ENCODE results near the gene HOMEZ.

DNA sequence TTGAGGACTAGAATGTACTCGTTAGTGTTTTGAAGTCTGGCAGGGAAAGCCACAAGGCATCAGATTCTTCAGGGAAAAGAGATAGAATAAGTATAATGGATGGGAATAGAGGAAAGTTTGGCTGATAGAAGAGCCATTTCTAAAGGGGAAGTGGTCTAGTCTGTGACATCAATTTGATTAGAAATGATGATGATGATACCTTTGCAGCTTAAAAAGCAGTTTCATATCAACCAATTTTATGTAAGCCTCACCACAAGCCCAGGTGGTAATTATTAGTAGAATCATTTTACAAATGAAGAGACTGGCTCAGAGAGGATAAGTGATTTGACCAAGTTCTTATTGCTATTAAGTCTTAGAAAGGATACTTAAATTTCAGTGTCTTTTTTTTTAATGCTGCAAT, 45.3 kb downstream of the HOMEZ start:
- TF ChIP-seq, protein P1, sequence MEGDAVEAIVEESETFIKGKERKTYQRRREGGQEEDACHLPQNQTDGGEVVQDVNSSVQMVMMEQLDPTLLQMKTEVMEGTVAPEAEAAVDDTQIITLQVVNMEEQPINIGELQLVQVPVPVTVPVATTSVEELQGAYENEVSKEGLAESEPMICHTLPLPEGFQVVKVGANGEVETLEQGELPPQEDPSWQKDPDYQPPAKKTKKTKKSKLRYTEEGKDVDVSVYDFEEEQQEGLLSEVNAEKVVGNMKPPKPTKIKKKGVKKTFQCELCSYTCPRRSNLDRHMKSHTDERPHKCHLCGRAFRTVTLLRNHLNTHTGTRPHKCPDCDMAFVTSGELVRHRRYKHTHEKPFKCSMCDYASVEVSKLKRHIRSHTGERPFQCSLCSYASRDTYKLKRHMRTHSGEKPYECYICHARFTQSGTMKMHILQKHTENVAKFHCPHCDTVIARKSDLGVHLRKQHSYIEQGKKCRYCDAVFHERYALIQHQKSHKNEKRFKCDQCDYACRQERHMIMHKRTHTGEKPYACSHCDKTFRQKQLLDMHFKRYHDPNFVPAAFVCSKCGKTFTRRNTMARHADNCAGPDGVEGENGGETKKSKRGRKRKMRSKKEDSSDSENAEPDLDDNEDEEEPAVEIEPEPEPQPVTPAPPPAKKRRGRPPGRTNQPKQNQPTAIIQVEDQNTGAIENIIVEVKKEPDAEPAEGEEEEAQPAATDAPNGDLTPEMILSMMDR (conservative IDR thresholded peaks at IDR 0.05; ENCODE audit: low read depth in 2 of 2), result no peak
- TF ChIP-seq CREB1 (CRISPR knock-in tag; IDR thresholded peaks at IDR 0.05; ENCODE audit: low read depth) (no peak), POLR2AphosphoS5 (IDR thresholded peaks at IDR 0.05; ENCODE audit: low read depth) (no peak), EZH2 (IDR thresholded peaks at IDR 0.05; ENCODE audit: low read depth, unreplicated experiment) (no peak), JUNB (IDR thresholded peaks at IDR 0.05; ENCODE audit: unreplicated experiment) (no peak), EZH2phosphoT487 (IDR thresholded peaks at IDR 0.05; ENCODE audit: unreplicated experiment) (no peak), NANOG (IDR thresholded peaks at IDR 0.05; ENCODE audit: borderline replicate concordance) (no peak)
- TF ChIP-seq, protein P2, sequence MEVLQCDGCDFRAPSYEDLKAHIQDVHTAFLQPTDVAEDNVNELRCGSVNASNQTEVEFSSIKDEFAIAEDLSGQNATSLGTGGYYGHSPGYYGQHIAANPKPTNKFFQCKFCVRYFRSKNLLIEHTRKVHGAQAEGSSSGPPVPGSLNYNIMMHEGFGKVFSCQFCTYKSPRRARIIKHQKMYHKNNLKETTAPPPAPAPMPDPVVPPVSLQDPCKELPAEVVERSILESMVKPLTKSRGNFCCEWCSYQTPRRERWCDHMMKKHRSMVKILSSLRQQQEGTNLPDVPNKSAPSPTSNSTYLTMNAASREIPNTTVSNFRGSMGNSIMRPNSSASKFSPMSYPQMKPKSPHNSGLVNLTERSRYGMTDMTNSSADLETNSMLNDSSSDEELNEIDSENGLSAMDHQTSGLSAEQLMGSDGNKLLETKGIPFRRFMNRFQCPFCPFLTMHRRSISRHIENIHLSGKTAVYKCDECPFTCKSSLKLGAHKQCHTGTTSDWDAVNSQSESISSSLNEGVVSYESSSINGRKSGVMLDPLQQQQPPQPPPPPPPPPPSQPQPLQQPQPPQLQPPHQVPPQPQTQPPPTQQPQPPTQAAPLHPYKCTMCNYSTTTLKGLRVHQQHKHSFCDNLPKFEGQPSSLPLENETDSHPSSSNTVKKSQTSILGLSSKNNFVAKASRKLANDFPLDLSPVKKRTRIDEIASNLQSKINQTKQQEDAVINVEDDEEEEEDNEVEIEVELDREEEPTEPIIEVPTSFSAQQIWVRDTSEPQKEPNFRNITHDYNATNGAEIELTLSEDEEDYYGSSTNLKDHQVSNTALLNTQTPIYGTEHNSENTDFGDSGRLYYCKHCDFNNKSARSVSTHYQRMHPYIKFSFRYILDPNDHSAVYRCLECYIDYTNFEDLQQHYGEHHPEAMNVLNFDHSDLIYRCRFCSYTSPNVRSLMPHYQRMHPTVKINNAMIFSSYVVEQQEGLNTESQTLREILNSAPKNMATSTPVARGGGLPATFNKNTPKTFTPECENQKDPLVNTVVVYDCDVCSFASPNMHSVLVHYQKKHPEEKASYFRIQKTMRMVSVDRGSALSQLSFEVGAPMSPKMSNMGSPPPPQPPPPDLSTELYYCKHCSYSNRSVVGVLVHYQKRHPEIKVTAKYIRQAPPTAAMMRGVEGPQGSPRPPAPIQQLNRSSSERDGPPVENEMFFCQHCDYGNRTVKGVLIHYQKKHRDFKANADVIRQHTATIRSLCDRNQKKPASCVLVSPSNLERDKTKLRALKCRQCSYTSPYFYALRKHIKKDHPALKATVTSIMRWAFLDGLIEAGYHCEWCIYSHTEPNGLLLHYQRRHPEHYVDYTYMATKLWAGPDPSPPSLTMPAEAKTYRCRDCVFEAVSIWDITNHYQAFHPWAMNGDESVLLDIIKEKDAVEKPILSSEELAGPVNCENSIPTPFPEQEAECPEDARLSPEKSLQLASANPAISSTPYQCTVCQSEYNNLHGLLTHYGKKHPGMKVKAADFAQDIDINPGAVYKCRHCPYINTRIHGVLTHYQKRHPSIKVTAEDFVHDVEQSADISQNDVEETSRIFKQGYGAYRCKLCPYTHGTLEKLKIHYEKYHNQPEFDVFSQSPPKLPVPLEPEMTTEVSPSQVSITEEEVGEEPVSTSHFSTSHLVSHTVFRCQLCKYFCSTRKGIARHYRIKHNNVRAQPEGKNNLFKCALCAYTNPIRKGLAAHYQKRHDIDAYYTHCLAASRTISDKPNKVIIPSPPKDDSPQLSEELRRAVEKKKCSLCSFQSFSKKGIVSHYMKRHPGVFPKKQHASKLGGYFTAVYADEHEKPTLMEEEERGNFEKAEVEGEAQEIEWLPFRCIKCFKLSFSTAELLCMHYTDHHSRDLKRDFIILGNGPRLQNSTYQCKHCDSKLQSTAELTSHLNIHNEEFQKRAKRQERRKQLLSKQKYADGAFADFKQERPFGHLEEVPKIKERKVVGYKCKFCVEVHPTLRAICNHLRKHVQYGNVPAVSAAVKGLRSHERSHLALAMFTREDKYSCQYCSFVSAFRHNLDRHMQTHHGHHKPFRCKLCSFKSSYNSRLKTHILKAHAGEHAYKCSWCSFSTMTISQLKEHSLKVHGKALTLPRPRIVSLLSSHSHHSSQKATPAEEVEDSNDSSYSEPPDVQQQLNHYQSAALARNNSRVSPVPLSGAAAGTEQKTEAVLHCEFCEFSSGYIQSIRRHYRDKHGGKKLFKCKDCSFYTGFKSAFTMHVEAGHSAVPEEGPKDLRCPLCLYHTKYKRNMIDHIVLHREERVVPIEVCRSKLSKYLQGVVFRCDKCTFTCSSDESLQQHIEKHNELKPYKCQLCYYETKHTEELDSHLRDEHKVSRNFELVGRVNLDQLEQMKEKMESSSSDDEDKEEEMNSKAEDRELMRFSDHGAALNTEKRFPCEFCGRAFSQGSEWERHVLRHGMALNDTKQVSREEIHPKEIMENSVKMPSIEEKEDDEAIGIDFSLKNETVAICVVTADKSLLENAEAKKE (CRISPR knock-in tag; IDR thresholded peaks at IDR 0.05), result no peak
- TF ChIP-seq, protein P3, sequence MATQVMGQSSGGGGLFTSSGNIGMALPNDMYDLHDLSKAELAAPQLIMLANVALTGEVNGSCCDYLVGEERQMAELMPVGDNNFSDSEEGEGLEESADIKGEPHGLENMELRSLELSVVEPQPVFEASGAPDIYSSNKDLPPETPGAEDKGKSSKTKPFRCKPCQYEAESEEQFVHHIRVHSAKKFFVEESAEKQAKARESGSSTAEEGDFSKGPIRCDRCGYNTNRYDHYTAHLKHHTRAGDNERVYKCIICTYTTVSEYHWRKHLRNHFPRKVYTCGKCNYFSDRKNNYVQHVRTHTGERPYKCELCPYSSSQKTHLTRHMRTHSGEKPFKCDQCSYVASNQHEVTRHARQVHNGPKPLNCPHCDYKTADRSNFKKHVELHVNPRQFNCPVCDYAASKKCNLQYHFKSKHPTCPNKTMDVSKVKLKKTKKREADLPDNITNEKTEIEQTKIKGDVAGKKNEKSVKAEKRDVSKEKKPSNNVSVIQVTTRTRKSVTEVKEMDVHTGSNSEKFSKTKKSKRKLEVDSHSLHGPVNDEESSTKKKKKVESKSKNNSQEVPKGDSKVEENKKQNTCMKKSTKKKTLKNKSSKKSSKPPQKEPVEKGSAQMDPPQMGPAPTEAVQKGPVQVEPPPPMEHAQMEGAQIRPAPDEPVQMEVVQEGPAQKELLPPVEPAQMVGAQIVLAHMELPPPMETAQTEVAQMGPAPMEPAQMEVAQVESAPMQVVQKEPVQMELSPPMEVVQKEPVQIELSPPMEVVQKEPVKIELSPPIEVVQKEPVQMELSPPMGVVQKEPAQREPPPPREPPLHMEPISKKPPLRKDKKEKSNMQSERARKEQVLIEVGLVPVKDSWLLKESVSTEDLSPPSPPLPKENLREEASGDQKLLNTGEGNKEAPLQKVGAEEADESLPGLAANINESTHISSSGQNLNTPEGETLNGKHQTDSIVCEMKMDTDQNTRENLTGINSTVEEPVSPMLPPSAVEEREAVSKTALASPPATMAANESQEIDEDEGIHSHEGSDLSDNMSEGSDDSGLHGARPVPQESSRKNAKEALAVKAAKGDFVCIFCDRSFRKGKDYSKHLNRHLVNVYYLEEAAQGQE (IDR thresholded peaks at IDR 0.05; ENCODE audit: unreplicated experiment), result no peak
